ENCODE results near the gene GFRA1. TPM values are rescaled to one million over a fixed set of nuclear protein-coding genes. Genes with fewer than 3 reads are reported as not detected.

GFRA1 gene
- total RNA-seq, 1 donor from 2014 or later = 14.0 TPM

DNA sequence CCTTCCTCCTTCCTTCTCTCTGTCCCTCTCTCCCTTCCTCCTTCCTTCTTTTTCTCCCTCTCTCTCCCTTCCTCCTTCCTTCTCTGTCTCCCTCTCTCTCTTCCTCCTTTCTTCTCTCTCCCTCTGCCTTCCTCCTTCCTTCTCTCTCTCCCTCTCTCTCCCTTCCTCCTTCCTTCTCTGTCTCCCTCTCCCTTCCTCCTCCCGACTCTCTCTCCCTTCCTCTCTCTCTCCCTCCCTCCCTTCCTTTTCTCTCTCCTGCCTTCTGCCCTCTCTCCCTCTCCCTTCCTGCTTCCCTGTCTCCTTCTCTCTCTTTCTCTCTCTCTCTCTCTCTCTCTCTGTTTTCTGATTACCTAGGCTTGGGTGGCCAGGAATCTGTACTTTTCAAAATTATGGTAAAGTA is 16.6 kb upstream of the GFRA1 start:
- no peak for DNase-seq (ENCODE audit: low spot score)
- Histone ChIP-seq H4K20me1 (ENCODE audit: low read depth) (no peaks in the 10 kb centered on the region), H3K27me3 (no peaks in the 10 kb centered on the region), H3K4me2 (no peak overlapping the region), H3K27ac (no peak overlapping the region), H3K36me3 (no peaks in the 10 kb centered on the region), H3F3A (ENCODE audit: low read depth) (no peaks in the 10 kb centered on the region), H3K9me3 (ENCODE audit: low read depth) (no peaks in the 10 kb centered on the region), H3K4me3 (no peak overlapping the region), H3K79me2 (ENCODE audit: low read depth) (no peaks in the 10 kb centered on the region), H3K9ac (no peak overlapping the region), H3K4me1 (peaks cover 13% of the 10 kb centered on the region), H2AFZ (replicated peaks) (no peak overlapping the region)
- H3K36me3 Mint-ChIP-seq = no peaks in the 10 kb centered on the region
- H3K4me3 Mint-ChIP-seq = no peak overlapping the region
- TF ChIP-seq, protein P1, sequence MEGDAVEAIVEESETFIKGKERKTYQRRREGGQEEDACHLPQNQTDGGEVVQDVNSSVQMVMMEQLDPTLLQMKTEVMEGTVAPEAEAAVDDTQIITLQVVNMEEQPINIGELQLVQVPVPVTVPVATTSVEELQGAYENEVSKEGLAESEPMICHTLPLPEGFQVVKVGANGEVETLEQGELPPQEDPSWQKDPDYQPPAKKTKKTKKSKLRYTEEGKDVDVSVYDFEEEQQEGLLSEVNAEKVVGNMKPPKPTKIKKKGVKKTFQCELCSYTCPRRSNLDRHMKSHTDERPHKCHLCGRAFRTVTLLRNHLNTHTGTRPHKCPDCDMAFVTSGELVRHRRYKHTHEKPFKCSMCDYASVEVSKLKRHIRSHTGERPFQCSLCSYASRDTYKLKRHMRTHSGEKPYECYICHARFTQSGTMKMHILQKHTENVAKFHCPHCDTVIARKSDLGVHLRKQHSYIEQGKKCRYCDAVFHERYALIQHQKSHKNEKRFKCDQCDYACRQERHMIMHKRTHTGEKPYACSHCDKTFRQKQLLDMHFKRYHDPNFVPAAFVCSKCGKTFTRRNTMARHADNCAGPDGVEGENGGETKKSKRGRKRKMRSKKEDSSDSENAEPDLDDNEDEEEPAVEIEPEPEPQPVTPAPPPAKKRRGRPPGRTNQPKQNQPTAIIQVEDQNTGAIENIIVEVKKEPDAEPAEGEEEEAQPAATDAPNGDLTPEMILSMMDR (IDR thresholded peaks at IDR 0.05) = no peak
- TF ChIP-seq EZH2 (IDR thresholded peaks at IDR 0.05) = no peak
- TF ChIP-seq EZH2phosphoT487 (IDR thresholded peaks at IDR 0.05) = no peak
- H3K4me1 Mint-ChIP-seq = peaks cover 2% of the 10 kb centered on the region
- H3K27ac Mint-ChIP-seq = no peak overlapping the region
- H3K9me3 Mint-ChIP-seq = no peaks in the 10 kb centered on the region
- H3K27me3 Mint-ChIP-seq (ENCODE audit: insufficient read depth, low read depth) = peaks cover 3% of the 10 kb centered on the region

- H3K36me3 Mint-ChIP-seq = no peaks in the 10 kb centered on the region
- no peak overlapping the region for H3K27ac ChIP-seq
- no peaks in the 10 kb centered on the region for H3K79me2 ChIP-seq (ENCODE audit: low read depth)
- H3K27me3 Mint-ChIP-seq (ENCODE audit: insufficient read depth, low read depth) = peaks cover 3% of the 10 kb centered on the region
- H3K9me3 ChIP-seq (ENCODE audit: low read depth) = no peaks in the 10 kb centered on the region
- peaks cover 2% of the 10 kb centered on the region for H3K4me1 Mint-ChIP-seq
- no peak overlapping the region for H3K4me3 Mint-ChIP-seq
- no peaks in the 10 kb centered on the region for H3K9me3 Mint-ChIP-seq
- H3K27me3 ChIP-seq = no peaks in the 10 kb centered on the region
- H3K4me2 ChIP-seq = no peak overlapping the region
- no peak overlapping the region for H3K27ac Mint-ChIP-seq
- peaks cover 13% of the 10 kb centered on the region for H3K4me1 ChIP-seq
- peak; percentile 60 for DNase-seq (ENCODE audit: low spot score)
- H3K36me3 ChIP-seq = no peaks in the 10 kb centered on the region
- no peak for TF ChIP-seq EZH2 (IDR thresholded peaks at IDR 0.05)
- no peak for TF ChIP-seq EZH2phosphoT487 (IDR thresholded peaks at IDR 0.05)
- TF ChIP-seq, protein P1 (IDR thresholded peaks at IDR 0.05) = peak; percentile 91
- no peak overlapping the region for H3K9ac ChIP-seq
- H3K4me3 ChIP-seq = no peak overlapping the region
- no peaks in the 10 kb centered on the region for H4K20me1 ChIP-seq (ENCODE audit: low read depth)
- H2AFZ ChIP-seq (replicated peaks) = no peak overlapping the region
- no peaks in the 10 kb centered on the region for H3F3A ChIP-seq (ENCODE audit: low read depth)
Observed at GRCh38 chr10:116287906-116288501, 15.0 kb upstream of the GFRA1 start.

DNA sequence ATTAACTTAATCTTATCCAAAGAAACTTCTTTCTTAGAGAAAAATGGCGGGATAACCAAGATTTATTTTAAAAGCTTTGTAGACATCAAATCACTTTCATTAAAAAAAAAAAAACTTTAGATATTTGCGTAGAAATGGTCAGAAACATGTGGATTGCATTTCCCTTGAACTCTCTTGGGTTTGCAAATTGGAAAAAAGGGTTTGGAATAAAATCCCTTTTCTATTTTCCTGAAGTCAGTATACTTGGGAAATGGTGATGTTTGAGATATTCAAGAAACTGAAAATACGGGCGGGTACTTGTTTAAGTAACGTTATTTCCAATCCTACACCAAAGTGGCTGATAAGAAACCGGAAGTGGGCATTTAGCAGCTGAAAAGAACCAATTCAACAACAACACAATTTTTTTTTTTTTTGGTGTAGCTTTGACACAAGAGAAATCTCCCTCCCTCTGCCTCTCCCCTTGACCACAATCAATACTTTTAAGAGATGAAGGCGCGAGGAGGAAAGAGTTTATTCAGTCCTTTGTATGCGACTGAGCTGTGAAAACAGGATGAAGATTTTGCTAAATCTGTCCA is 13.7 kb upstream of the GFRA1 start:
- H3K27me3 Mint-ChIP-seq (ENCODE audit: insufficient read depth, low read depth) = peaks cover 3% of the 10 kb centered on the region
- Histone ChIP-seq H3K9ac (no peak overlapping the region), H3K4me1 (peaks cover 13% of the 10 kb centered on the region), H3F3A (ENCODE audit: low read depth) (no peaks in the 10 kb centered on the region), H3K27me3 (no peaks in the 10 kb centered on the region), H2AFZ (replicated peaks) (no peak overlapping the region), H3K27ac (no peak overlapping the region), H3K36me3 (no peaks in the 10 kb centered on the region), H3K4me3 (no peak overlapping the region), H3K79me2 (ENCODE audit: low read depth) (no peaks in the 10 kb centered on the region), H3K4me2 (no peak overlapping the region), H3K9me3 (ENCODE audit: low read depth) (no peaks in the 10 kb centered on the region), H4K20me1 (ENCODE audit: low read depth) (no peaks in the 10 kb centered on the region)
- H3K9me3 Mint-ChIP-seq = no peaks in the 10 kb centered on the region
- no peak overlapping the region for H3K27ac Mint-ChIP-seq
- no peak overlapping the region for H3K4me3 Mint-ChIP-seq
- no peaks in the 10 kb centered on the region for H3K36me3 Mint-ChIP-seq
- no peak for TF ChIP-seq EZH2phosphoT487 (IDR thresholded peaks at IDR 0.05)
- TF ChIP-seq EZH2 (IDR thresholded peaks at IDR 0.05) = no peak
- TF ChIP-seq, protein P1 (IDR thresholded peaks at IDR 0.05) = no peak
- H3K4me1 Mint-ChIP-seq = peaks cover 2% of the 10 kb centered on the region
- DNase-seq (ENCODE audit: low spot score) = no peak
